GM23338 (cell line): ENCODE measurements around the gene SORCS2. TPM values are rescaled to one million over a fixed set of nuclear protein-coding genes. Genes with fewer than 3 reads are reported as not detected.

ENCODE experiments used
- ATAC-seq: fragments of 200-7000 bp; cut with Tn5 transposase; 3 replicates; pipeline ENCODE4 v1.9.1; 2020
- DNase-seq: peaks from one replicate; pipeline ENCODE4 v3.0.0-alpha.2; 2015; ENCODE audit warnings: low spot score
- H2AFZ ChIP-seq: fragments of 200-600 bp; sonication (generic); 2 replicates; pipeline ENCODE4 v1.8.0; 2016; ENCODE audit warnings: antibody characterized with exemption, mild to moderate bottlenecking, moderate library complexity
- H3F3A ChIP-seq: fragments of 200-600 bp; sonication (generic); replicated peaks from 2 replicates; pipeline ENCODE4 v1.8.0; 2017; ENCODE audit warnings: antibody characterized with exemption, mixed run types, low read depth
- H3K27ac ChIP-seq: fragments of 200-600 bp; sonication (generic); 2 replicates; pipeline ENCODE4 v1.6.1; 2016; ENCODE audit warnings: low read depth
- H3K27me3 ChIP-seq: fragments of 200-600 bp; sonication (generic); 2 replicates; pipeline ENCODE4 v1.8.0; 2016; ENCODE audit warnings: mild to moderate bottlenecking, mixed run types, moderate library complexity; ENCODE audit not compliant: insufficient read depth
- H3K36me3 ChIP-seq: fragments of 200-600 bp; sonication (generic); 2 replicates; pipeline ENCODE4 v1.8.0; 2016; ENCODE audit warnings: mild to moderate bottlenecking; ENCODE audit not compliant: insufficient read depth
- H3K4me1 ChIP-seq: fragments of 200-600 bp; sonication (generic); 2 replicates; pipeline ENCODE4 v1.8.0; 2016; ENCODE audit warnings: mild to moderate bottlenecking, moderate library complexity; ENCODE audit not compliant: insufficient read depth
- H3K4me2 ChIP-seq: fragments of 200-600 bp; sonication (generic); 2 replicates; pipeline ENCODE4 v1.7.1; 2017; ENCODE audit warnings: mixed run types
- H3K4me3 ChIP-seq: fragments of 200-600 bp; sonication (generic); 2 replicates; pipeline ENCODE4 v1.6.1; 2016; ENCODE audit warnings: mixed run types
- H3K79me2 ChIP-seq: fragments of 200-600 bp; sonication (generic); replicated peaks from 2 replicates; pipeline ENCODE4 v1.8.0; 2017; ENCODE audit warnings: mild to moderate bottlenecking; ENCODE audit not compliant: insufficient read depth
- H3K9me2 ChIP-seq: fragments of 200-600 bp; sonication (generic); 2 replicates; pipeline ENCODE4 v1.8.0; 2017; ENCODE audit not compliant: insufficient read depth
- H4K20me1 ChIP-seq: fragments of 200-600 bp; sonication (generic); replicated peaks from 2 replicates; pipeline ENCODE4 v1.8.0; 2017; ENCODE audit warnings: mild to moderate bottlenecking; ENCODE audit not compliant: insufficient read depth
- H3K27ac Mint-ChIP-seq: 2 replicates; pipeline ENCODE4 v1.8.0; 2020; ENCODE audit warnings: inconsistent platforms, mild to moderate bottlenecking, moderate library complexity, mixed read lengths
- H3K27me3 Mint-ChIP-seq: 3 replicates; pipeline ENCODE4 v1.8.0; 2022; ENCODE audit warnings: low read depth, mild to moderate bottlenecking, moderate library complexity, mixed read lengths, inconsistent platforms; ENCODE audit not compliant: insufficient read depth, poor library complexity
- H3K36me3 Mint-ChIP-seq: 3 replicates; pipeline ENCODE4 v1.8.0; 2021; ENCODE audit warnings: low read depth, mild to moderate bottlenecking, inconsistent platforms, moderate library complexity, mixed read lengths
- H3K4me1 Mint-ChIP-seq: 3 replicates; pipeline ENCODE4 v1.8.0; 2020; ENCODE audit warnings: mild to moderate bottlenecking, inconsistent platforms, mixed read lengths
- H3K4me3 Mint-ChIP-seq: 3 replicates; pipeline ENCODE4 v1.8.0; 2021; ENCODE audit warnings: moderate library complexity, mild to moderate bottlenecking, inconsistent platforms, mixed read lengths
- H3K9me3 Mint-ChIP-seq: 3 replicates; pipeline ENCODE4 v1.8.0; 2020; ENCODE audit warnings: moderate library complexity, mild to moderate bottlenecking, inconsistent platforms, mixed read lengths
- CREB1 ChIP-seq: fragments of 250-450 bp; sonication (Bioruptor Pico); IDR thresholded peaks from 2 replicates; pipeline ENCODE4 v1.5.0; 2020; ENCODE audit warnings: low read depth, mild to moderate bottlenecking, moderate library complexity
- CTCF ChIP-seq, 2 experiments: fragments of 200-600 bp in 1 of 2; sonication (generic) in 1 of 2; conservative IDR thresholded peaks; 2 replicates each; pipeline versions ENCODE4 v1.5.1 to v1.6.1; 2016 to 2017; ENCODE audit warnings: antibody characterized with exemption in 2 of 2, low read depth in 2 of 2, mild to moderate bottlenecking in 2 of 2, moderate library complexity in 1 of 2
- ETS1 ChIP-seq: IDR thresholded peaks from 2 replicates; pipeline ENCODE4 v1.6.1; 2016; ENCODE audit warnings: antibody characterized with exemption
- EZH2 ChIP-seq: fragments of 200-600 bp; sonication (generic); IDR thresholded peaks from one replicate; pipeline ENCODE4 v1.8.0; 2017; ENCODE audit warnings: antibody characterized with exemption, mild to moderate bottlenecking, low read depth; ENCODE audit not compliant: unreplicated experiment
- EZH2phosphoT487 ChIP-seq: fragments of 200-600 bp; sonication (generic); IDR thresholded peaks from one replicate; pipeline ENCODE4 v1.8.1; 2018; ENCODE audit warnings: antibody characterized with exemption; ENCODE audit not compliant: unreplicated experiment
- JUNB ChIP-seq: IDR thresholded peaks from one replicate; pipeline ENCODE4 v1.6.1; 2016; ENCODE audit warnings: antibody characterized with exemption; ENCODE audit not compliant: unreplicated experiment
- NANOG ChIP-seq: IDR thresholded peaks from 2 replicates; pipeline ENCODE4 v1.6.1; 2016; ENCODE audit warnings: antibody characterized with exemption, borderline replicate concordance
- POLR2AphosphoS5 ChIP-seq: IDR thresholded peaks from 2 replicates; pipeline ENCODE4 v1.6.1; 2016; ENCODE audit warnings: antibody characterized with exemption, low read depth
- REST ChIP-seq: IDR thresholded peaks from one replicate; pipeline ENCODE4 v1.6.1; 2018; ENCODE audit warnings: antibody characterized with exemption; ENCODE audit not compliant: unreplicated experiment
- STAT1 ChIP-seq: IDR thresholded peaks from one replicate; pipeline ENCODE4 v1.6.1; 2016; ENCODE audit warnings: antibody characterized with exemption; ENCODE audit not compliant: unreplicated experiment
- ZNF331 ChIP-seq: fragments of 250-450 bp; sonication (Bioruptor Pico); IDR thresholded peaks from 2 replicates; pipeline ENCODE4 v1.5.0; 2020; ENCODE audit warnings: low read depth, mild to moderate bottlenecking, moderate library complexity
- ZNF462 ChIP-seq: fragments of 250-450 bp; sonication (Bioruptor Pico); IDR thresholded peaks from 2 replicates; pipeline ENCODE4 v1.5.0; 2020; ENCODE audit warnings: mild to moderate bottlenecking, moderate library complexity
- polyA plus RNA-seq: library from polyadenylated mRNA; unstranded; fragments of >200 nt; fragmentation: Nextera tagmentation; extraction: Ambion mirVana; gene quantifications from 2 replicates; pipeline ENCODE4 v1.2.1, GENCODE V29; 2016
- total RNA-seq: library from RNA; depleted of rRNA; stranded (reverse); fragments of >200 nt; shearing (Covaris generic); gene quantifications from 2 replicates; pipeline ENCODE4 v1.2.3, GENCODE V29; 2014

Gene SORCS2
- total and polyA plus RNA-seq, 2 experiments from 2014 or later: 0.47 to 2.4 TPM

- TF ChIP-seq CTCF (conservative IDR thresholded peaks at IDR 0.05; ENCODE audit: low read depth in 2 of 2) (no peak), ZNF331 (no peak), EZH2phosphoT487 (no peak), CREB1 (CRISPR knock-in tag) (no peak), ZNF462 (no peak), STAT1 (no peak)
These were observed 227.8 kb downstream of the SORCS2 start (continued) for GRCh38 chr4:7419961-7420660.

GRCh38 chr4:7420661-7421040, 228.3 kb downstream of the SORCS2 start:
- Histone ChIP-seq H3F3A (no peaks in the 10 kb centered on the region), H3K4me3 (no peak overlapping the region), H3K9me2 (no peaks in the 10 kb centered on the region), H3K27ac (no peak overlapping the region), H4K20me1 (no peaks in the 10 kb centered on the region), H3K27me3 (peaks cover 11% of the 10 kb centered on the region), H3K36me3 (no peaks in the 10 kb centered on the region), H3K4me2 (no peak overlapping the region), H3K79me2 (no peaks in the 10 kb centered on the region), H2AFZ (no peak overlapping the region), H3K4me1 (no peaks in the 10 kb centered on the region)
- no peak overlapping the region for H3K27ac Mint-ChIP-seq
- DNase-seq (no peak), ATAC-seq (no peak)
- peaks cover 33% of the 10 kb centered on the region for H3K27me3 Mint-ChIP-seq
- 0 out of 3 replicates have a peak, but pooled peaks cover 2% of the 10 kb centered on the region for H3K36me3 Mint-ChIP-seq
- peaks cover 11% of the 10 kb centered on the region for H3K9me3 Mint-ChIP-seq
- no peak overlapping the region for H3K4me3 Mint-ChIP-seq
- H3K4me1 Mint-ChIP-seq: peaks cover 5% of the 10 kb centered on the region
- TF ChIP-seq POLR2AphosphoS5: no peak
- TF ChIP-seq ETS1: no peak
- TF ChIP-seq JUNB: no peak
- no peak for TF ChIP-seq REST
- no peak for TF ChIP-seq STAT1
- TF ChIP-seq EZH2: no peak
- TF ChIP-seq NANOG: no peak
